Caco-2 (cell line): Measurements from ENCODE around the gene OXCT1. TPM values are rescaled to one million over a fixed set of nuclear protein-coding genes. Genes with fewer than 3 reads are reported as not detected.

Source experiments
- BruUV-seq: library from RNA; stranded (reverse); fragments of 400-500 nt; replicated peaks from 2 replicates; lab custom pipeline; 2021; lab: Mats Ljungman, UMichigan
- CTCF ChIA-PET: fragments of 300-600 bp; sonication (Branson Sonifier 250); formaldehyde crosslinking; loops from one replicate; lab custom pipeline; 2022; ENCODE audit warnings: antibody characterized with exemption; lab: Charles Lee
- POLR2A ChIA-PET: fragments of 300-600 bp; sonication (Branson Sonifier 250); formaldehyde crosslinking; loops from one replicate; lab custom pipeline; 2022; ENCODE audit warnings: antibody characterized with exemption; lab: Charles Lee
- DNase-seq, 2 experiments: peaks; one replicate each; pipeline versions ENCODE4 v3.0.0 to v3.0.0-alpha.2; 2020 to 2022
- H3K27me3 ChIP-seq: replicated peaks from 2 replicates; pipeline ENCODE4 v1.6.0; 2011; ENCODE audit warnings: low read length; ENCODE audit not compliant: control insufficient read depth, insufficient read depth
- H3K36me3 ChIP-seq: 2 replicates; pipeline ENCODE4 v1.5.1; 2011; ENCODE audit warnings: low read length; ENCODE audit not compliant: control insufficient read depth, insufficient read depth
- H3K4me1 ChIP-seq: fragments of 250-450 bp; sonication (Bioruptor Pico); 2 replicates; pipeline ENCODE4 v1.5.1; 2020; ENCODE audit warnings: mild to moderate bottlenecking
- H3K4me3 ChIP-seq: 2 replicates; pipeline ENCODE4 v1.5.1; 2011; ENCODE audit warnings: low read depth, mild to moderate bottlenecking, control low read depth, low read length
- H3K9me3 ChIP-seq: fragments of 250-450 bp; sonication (Bioruptor Pico); 2 replicates; pipeline ENCODE4 v1.5.1; 2020; ENCODE audit warnings: mild to moderate bottlenecking, moderate library complexity
- H3K27ac Mint-ChIP-seq: one replicate; pipeline ENCODE4 v1.8.0; 2022; ENCODE audit warnings: mixed read lengths; ENCODE audit not compliant: unreplicated experiment
- H3K27me3 Mint-ChIP-seq: one replicate; pipeline ENCODE4 v1.8.0; 2022; ENCODE audit warnings: mixed read lengths; ENCODE audit not compliant: insufficient read depth, unreplicated experiment
- H3K36me3 Mint-ChIP-seq: one replicate; pipeline ENCODE4 v1.8.0; 2022; ENCODE audit warnings: mild to moderate bottlenecking, mixed read lengths; ENCODE audit not compliant: insufficient read depth, unreplicated experiment
- H3K4me1 Mint-ChIP-seq: one replicate; pipeline ENCODE4 v1.8.0; 2022; ENCODE audit warnings: low read depth, mixed read lengths; ENCODE audit not compliant: unreplicated experiment
- H3K4me3 Mint-ChIP-seq: one replicate; pipeline ENCODE4 v1.8.0; 2022; ENCODE audit warnings: mild to moderate bottlenecking, moderate library complexity, mixed read lengths; ENCODE audit not compliant: unreplicated experiment
- H3K9me3 Mint-ChIP-seq: one replicate; pipeline ENCODE4 v1.8.0; 2022; ENCODE audit warnings: mixed read lengths; ENCODE audit not compliant: unreplicated experiment
- CTCF ChIP-seq, 2 experiments: fragments of 200-600 bp in 1 of 2; IDR thresholded peaks; 1 replicate in 1 of 2; 2 replicates in 1 of 2; pipeline versions ENCODE4 v1.5.1 to v1.8.0; 2011 to 2022; ENCODE audit warnings: antibody characterized with exemption in 1 of 2, control low read depth in 1 of 2, inconsistent platforms in 1 of 2, low read depth in 1 of 2, low read length in 1 of 2, mild to moderate bottlenecking in 1 of 2, moderate library complexity in 1 of 2; ENCODE audit not compliant: insufficient read depth in 1 of 2, severe bottlenecking in 1 of 2, unreplicated experiment in 1 of 2
- intact Hi-C: fragments of 100-400 bp; cut with micrococcal nuclease; formaldehyde crosslinking; loops from one replicate; pipeline ENCODE4 v1.10.0; 2022; ENCODE audit not compliant: unreplicated experiment
- total RNA-seq: library from RNA; stranded (reverse); gene quantifications from 2 replicates; pipeline ENCODE4 v1.2.3, GENCODE V29; 2022

Gene OXCT1
- total RNA-seq, 1 experiment from 2014 or later: 22.5 TPM

GRCh38 chr5:41686191-41686590 lies 184.0 kb downstream of the OXCT1 start:
- no TSS peak for BruUV-seq
- no peaks in the 10 kb centered on the region for H3K9me3 Mint-ChIP-seq
- CTCF ChIA-PET: no interaction called here

GRCh38 chr5:41683181-41683580 lies 187.0 kb downstream of the OXCT1 start:
- Histone ChIP-seq H3K4me3 (no peak overlapping the region), H3K9me3 (peaks cover 8% of the 10 kb centered on the region), H3K27me3 (no peaks in the 10 kb centered on the region), H3K36me3 (no peaks in the 10 kb centered on the region), H3K4me1 (no peaks in the 10 kb centered on the region)
- Mint-ChIP-seq H3K27me3 (peaks cover 6% of the 10 kb centered on the region), H3K4me3 (no peak overlapping the region), H3K27ac (no peak overlapping the region), H3K4me1 (no peaks in the 10 kb centered on the region), H3K36me3 (no peaks in the 10 kb centered on the region), H3K9me3 (peaks cover 7% of the 10 kb centered on the region)
- TF ChIP-seq CTCF (IDR thresholded peaks at IDR 0.05; ENCODE audit: insufficient read depth in 1 of 2, low read depth in 1 of 2, low read length in 1 of 2, severe bottlenecking in 1 of 2, unreplicated experiment in 1 of 2): no peak
- intact Hi-C loops: no loop called here
- no TSS peak for BruUV-seq
- ChIA-PET CTCF (no interaction called here), POLR2A (no interaction called here)
- no peak for DNase-seq

More at GRCh38 chr5:41686191-41686590, 184.0 kb downstream of the OXCT1 start:
- no peak overlapping the region for H3K4me3 Mint-ChIP-seq
- no peak overlapping the region for H3K27ac Mint-ChIP-seq
- no peaks in the 10 kb centered on the region for H3K4me1 Mint-ChIP-seq
- DNase-seq: no peak
- no peaks in the 10 kb centered on the region for H3K9me3 ChIP-seq
- intact Hi-C loops: no loop called here
- no peaks in the 10 kb centered on the region for H3K27me3 ChIP-seq
- no peaks in the 10 kb centered on the region for H3K36me3 Mint-ChIP-seq
- H3K4me1 ChIP-seq: no peaks in the 10 kb centered on the region
- H3K27me3 Mint-ChIP-seq: peaks cover 10% of the 10 kb centered on the region
- no peak overlapping the region for H3K4me3 ChIP-seq
- H3K36me3 ChIP-seq: no peaks in the 10 kb centered on the region
- POLR2A ChIA-PET: no interaction called here
- no peak for TF ChIP-seq CTCF (IDR thresholded peaks at IDR 0.05; ENCODE audit: insufficient read depth in 1 of 2, low read depth in 1 of 2, low read length in 1 of 2, severe bottlenecking in 1 of 2, unreplicated experiment in 1 of 2)

- CTCF ChIA-PET: no interaction called here
- H3K4me3 ChIP-seq: no peak overlapping the region
- POLR2A ChIA-PET: no interaction called here
Observed at GRCh38 chr5:41682641-41683040, 187.6 kb downstream of the OXCT1 start.

More at GRCh38 chr5:41682641-41683040, 187.6 kb downstream of the OXCT1 start:
- Mint-ChIP-seq H3K9me3 (peaks cover 7% of the 10 kb centered on the region), H3K36me3 (no peaks in the 10 kb centered on the region), H3K4me3 (no peak overlapping the region), H3K27me3 (peaks cover 6% of the 10 kb centered on the region), H3K4me1 (no peaks in the 10 kb centered on the region), H3K27ac (no peak overlapping the region)
- H3K9me3 ChIP-seq: peaks cover 8% of the 10 kb centered on the region
- DNase-seq: no peak
- no peaks in the 10 kb centered on the region for H3K27me3 ChIP-seq
- BruUV-seq: no TSS peak
- intact Hi-C loops: no loop called here
- H3K36me3 ChIP-seq: no peaks in the 10 kb centered on the region
- no peaks in the 10 kb centered on the region for H3K4me1 ChIP-seq
- TF ChIP-seq CTCF (IDR thresholded peaks at IDR 0.05; ENCODE audit: insufficient read depth in 1 of 2, low read depth in 1 of 2, low read length in 1 of 2, severe bottlenecking in 1 of 2, unreplicated experiment in 1 of 2): no peak
